Bronchus fibroblast of lung (primary cell): ENCODE results near the gene PCA3. TPM values are rescaled to one million over a fixed set of nuclear protein-coding genes. Genes with fewer than 3 reads are reported as not detected.

Experiments used
- total RNA-seq: library from RNA; depleted of rRNA; stranded (reverse); fragments of >200 nt; gene quantifications from 2 replicates; pipeline ENCODE4 v1.2.3, GENCODE V29; 2015

PCA3 gene
- total RNA-seq = not detected in 2 replicates

DNA sequence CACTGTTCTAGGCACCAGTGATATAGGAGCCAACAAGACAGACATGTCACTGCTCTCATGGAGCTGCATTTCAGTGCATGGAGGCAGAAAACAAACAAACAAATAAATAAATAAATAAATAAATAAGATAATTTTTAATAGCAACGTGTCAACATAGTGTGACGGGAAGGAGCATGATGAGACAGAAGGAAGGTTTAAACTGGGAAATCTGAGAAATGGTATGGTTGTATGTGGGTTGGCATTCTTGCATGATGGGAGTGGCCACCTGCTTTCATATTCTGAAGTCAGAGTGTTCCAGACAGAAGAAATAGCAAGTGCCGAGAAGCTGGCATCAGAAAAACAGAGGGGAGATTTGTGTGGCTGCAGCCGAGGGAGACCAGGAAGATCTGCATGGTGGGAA, at the start of gene PCA3:
Gene PCA3, plus strand, starts transcription at position 301 of the 400 bp plus-strand sequence.

Other genes starting within 250 kb of the PCA3 start
- gene PRUNE2, start 141.7 kb downstream of the PCA3 start, total RNA-seq = 3.6 and 4.4 TPM in 2 replicates